DMS53 (cell line): ENCODE results near the gene DDOST.
A peak's percentile ranks its signal among the peaks of the same experiment; 100 is the strongest.

Experiments used
- DNase-seq: peaks from one replicate; lab custom pipeline; 2025; lab: John Stamatoyannopoulos, UW

DDOST gene

GRCh38 chr1:20660363-20660762 lies 806 bp downstream of the DDOST start:
- no peak for DNase-seq

- DNase-seq, result no peak
Observed at GRCh38 chr1:20658166-20658915, 2.8 kb downstream of the DDOST start.

GRCh38 chr1:20657024-20657423 lies 4.1 kb downstream of the DDOST start:
- no peak for DNase-seq

- DNase-seq, result no peak
Observed at GRCh38 chr1:20654104-20654690, 7.0 kb downstream of the DDOST start.

GRCh38 chr1:20652300-20652699 lies 8.9 kb downstream of the DDOST start:
- no peak for DNase-seq

GRCh38 chr1:20648946-20649345 lies 12.2 kb downstream of the DDOST start:
- DNase-seq, result no peak

GRCh38 chr1:20648438-20648837 lies 12.7 kb downstream of the DDOST start:
- no peak for DNase-seq

- no peak for DNase-seq
Observed at GRCh38 chr1:20645414-20645813, 15.8 kb downstream of the DDOST start.

- no peak for DNase-seq
Observed at GRCh38 chr1:20644416-20644815, 16.8 kb downstream of the DDOST start.

- no peak for DNase-seq
Observed at GRCh38 chr1:20643080-20643479, 18.1 kb downstream of the DDOST start.

- no peak for DNase-seq
Observed at GRCh38 chr1:20641975-20642374, 19.2 kb downstream of the DDOST start.

GRCh38 chr1:20640183-20640597 lies 21.0 kb downstream of the DDOST start:
- peak; percentile 71 for DNase-seq

GRCh38 chr1:20636785-20637347 lies 24.3 kb downstream of the DDOST start:
- no peak for DNase-seq

- DNase-seq, result no peak
Observed at GRCh38 chr1:20634594-20635084, 26.5 kb downstream of the DDOST start.

- DNase-seq, result no peak
Observed at GRCh38 chr1:20634065-20634593, 27.0 kb downstream of the DDOST start.

- DNase-seq, result peak; percentile 93
Observed at GRCh38 chr1:20633190-20634064, 27.7 kb downstream of the DDOST start, which contains the start of gene PINK1. Gene PINK1, plus strand, starts transcription at chr1:20633458. Its CDS starts 91 bp downstream, at chr1:20633549.

- DNase-seq, result no peak
Observed at GRCh38 chr1:20632386-20632785, 28.8 kb downstream of the DDOST start.

- no peak for DNase-seq
Observed at GRCh38 chr1:20630729-20631128, 30.4 kb downstream of the DDOST start.

- no peak for DNase-seq
Observed at GRCh38 chr1:20626524-20626923, 34.6 kb downstream of the DDOST start.

- DNase-seq, result no peak
Observed at GRCh38 chr1:20626098-20626427, 35.1 kb downstream of the DDOST start.

- DNase-seq, result no peak
Observed at GRCh38 chr1:20625176-20626097, 35.7 kb downstream of the DDOST start.
